DLD1 (cell line): ENCODE data around the gene NIPA2.

ENCODE experiments used
- in situ Hi-C: cut with HindIII; loops from 2 replicates; pipeline ENCODE4 v1.10.0; 2017; ENCODE audit warnings: low sequenced_read_pairs

NIPA2 gene

DNA sequence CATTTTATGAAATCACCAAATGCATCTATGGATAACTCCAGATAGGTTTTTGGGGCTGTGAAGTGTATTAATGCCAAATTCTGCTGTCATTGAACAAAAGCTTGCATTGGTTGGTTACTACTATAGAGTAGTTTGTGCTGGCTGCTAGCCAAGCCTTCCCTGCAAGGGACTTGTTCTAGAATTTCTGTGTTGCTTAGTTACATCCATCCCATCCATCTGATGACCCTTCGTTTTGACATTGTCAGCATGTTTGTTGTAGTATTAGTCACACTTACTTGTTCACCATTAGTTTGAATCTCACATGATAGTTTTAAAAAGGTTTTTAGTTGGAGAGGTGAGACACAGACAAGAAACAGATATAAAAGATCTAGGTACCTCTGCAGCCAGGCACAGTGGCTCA lies 7.0 kb upstream of the NIPA2 start:
- in situ Hi-C loops, result no loop called here

DNA sequence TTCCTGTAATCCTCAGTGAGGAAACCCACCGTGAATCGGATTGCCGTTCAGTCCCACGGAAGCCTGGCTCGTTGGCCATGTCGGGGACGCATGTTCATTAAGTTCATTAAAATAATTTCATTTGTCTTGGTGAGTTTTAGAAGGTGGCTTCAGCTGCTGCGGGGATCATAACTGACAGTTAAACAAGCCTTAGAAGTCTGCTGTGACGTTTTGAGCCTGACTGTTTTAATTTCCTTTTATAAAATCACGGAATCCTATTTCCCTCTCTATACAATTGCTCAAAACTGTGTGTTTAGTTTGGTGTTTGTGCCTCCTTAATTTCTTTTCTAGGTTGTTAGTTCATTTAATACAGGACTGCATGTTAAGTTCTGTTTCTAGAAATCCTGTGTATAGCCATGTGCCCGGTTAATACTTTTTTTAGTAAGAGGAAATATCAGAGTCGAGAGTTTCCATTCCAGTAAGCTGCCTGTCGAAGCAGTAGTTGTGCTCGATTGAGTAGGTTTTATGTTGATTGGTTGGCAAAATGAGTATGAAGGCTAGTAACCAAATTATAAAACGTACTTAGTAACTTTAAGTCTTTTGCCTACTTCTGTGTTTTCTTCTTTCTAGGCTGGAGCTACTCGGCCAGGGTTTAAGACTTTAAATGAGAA lies 705 bp downstream of the NIPA2 start:
- in situ Hi-C loops, result no loop called here

DNA sequence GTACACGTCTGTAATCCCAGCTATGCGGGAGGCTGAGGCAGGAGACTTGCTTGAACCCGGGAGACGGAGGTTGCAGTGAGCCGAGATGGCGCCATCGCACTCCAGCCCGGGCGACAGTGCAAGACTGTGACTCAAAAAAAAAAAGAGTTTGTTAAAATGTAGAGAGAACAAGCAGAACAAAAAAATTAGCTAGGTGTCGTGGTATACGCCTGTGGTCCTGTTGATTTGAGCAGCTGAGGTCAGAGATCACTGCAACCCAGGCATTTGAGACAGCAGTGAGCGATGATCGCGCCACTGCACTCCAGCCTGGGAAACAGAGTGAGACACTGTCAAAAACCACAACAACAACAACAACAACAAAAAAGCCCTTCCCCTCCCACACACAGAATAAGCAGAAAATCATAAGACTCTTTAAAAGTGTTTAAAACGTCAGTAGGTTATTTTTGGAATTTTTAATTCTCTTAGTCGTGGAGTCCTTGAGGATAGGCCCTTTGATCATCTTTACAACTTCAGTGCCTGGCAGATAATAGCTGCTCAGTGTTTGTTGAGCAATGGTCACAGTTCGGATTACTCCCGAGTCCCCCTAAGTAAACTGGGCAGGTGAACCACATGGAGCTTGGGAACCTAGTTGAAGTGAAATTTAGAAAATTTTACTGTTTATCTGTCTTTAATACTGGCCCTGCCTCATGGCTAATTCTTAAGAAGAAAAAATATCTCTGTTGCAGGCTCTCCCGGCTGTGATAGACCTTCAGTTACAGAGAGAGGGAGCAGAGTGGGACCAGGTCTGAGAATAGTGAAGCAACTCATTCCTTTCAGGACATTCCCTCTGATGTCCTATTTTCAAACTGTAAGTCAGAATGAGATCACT lies 6.2 kb downstream of the NIPA2 start:
- in situ Hi-C loops, result no loop called here

DNA sequence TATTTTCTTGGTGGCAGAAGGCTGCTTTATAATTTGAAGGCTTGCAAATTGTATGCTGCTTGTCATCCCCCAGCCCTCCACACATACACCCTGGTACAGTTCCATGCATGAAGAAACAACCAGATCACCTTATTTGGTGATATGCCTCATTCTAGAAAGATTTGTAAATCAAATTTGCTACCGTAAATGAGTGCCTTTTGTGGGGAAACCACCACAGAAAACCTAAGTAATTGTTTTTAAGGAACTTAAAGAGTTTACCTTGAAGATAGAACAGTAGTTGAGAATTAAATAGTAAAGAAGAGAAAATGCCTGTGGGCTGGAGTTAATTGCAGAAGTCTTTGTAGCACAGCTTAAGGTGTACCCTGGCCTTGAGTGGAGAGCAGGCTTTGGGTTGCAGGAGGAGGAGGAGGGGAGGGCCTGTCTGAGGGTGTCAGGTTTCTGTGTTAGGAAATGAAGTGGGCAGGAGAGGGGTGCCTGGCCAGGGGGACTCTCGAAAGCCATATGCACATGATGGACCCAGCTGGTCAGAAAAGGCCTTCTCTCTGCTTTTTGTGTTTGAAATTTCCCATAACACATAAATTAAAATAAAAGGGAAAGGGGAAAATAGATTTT lies 6.9 kb downstream of the NIPA2 start:
- in situ Hi-C loops, result no loop called here

DNA sequence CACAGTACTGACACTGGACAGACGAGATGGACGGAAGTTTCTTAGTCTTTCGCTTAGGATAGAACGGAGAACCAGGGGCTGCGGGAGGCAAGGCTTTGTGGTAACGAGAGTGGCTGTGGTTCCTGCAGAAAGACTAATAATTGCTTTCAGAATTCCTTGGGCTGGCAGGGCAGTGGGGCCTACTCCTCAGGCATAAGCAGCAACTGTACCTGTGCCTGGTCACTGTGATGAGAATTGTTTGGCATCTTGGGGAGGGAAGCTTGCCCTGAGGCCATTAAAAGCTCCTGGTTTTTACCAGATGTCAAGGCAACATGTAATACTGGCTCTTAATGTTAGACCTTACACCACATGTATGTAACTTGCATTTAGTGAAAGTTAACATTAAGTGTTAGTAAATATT lies 7.6 kb downstream of the NIPA2 start:
- in situ Hi-C loops, result no loop called here

DNA sequence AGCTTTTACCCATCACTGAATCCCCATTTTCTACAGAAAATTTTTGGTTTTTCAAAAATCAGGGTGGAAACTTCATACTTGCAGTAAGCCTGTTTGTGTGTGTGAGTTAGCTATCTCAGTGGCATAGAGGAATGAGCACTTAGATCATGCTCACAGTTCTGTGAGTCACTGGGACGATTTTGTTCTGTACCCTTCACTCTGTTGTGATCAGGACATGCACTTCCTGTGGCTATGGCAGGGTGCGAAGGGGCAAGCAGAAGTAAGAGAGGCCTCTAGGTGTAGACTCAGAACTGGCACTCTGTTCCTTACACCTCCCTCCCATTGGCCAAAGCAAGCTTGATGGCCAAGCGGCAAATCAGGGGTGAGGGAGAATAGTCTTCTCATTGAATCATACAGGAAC lies 11.6 kb downstream of the NIPA2 start:
- in situ Hi-C loops, result no loop called here

DNA sequence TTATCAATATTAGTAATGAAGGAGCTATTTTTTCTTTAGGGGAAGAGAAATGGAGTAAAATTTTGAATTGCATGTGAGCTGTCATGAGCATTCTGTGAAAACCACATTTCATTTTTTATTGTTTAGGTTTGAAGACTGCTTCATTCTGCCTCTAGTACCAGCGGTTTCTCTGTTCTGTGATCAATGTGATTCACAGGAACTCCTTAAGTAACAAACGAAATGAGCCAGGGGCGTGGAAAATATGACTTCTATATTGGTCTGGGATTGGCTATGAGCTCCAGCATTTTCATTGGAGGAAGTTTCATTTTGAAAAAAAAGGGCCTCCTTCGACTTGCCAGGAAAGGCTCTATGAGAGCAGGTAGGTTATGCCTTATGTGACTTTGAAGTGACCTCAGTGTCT lies 13.0 kb downstream of the NIPA2 start:
- in situ Hi-C loops, result no loop called here

DNA sequence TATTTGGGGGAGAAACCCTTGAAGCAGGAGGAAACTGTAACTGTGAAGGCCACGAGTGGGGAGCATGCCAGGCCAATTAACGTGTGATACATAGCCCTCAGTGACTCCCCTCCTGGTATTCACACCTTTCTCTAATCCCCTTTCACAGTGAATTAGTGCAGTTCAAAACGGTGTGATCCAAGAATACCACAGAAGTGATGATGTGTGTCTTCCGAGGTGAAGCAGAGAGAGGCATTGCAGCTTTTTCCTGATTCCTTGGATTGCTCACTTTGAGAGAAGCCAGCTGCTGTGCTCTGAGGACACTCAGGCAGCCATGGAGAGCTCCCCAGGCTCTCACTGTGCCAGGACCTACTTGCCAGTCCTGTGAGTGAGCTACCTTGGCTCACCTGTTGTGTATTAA lies 17.3 kb downstream of the NIPA2 start:
- in situ Hi-C loops, result no loop called here

DNA sequence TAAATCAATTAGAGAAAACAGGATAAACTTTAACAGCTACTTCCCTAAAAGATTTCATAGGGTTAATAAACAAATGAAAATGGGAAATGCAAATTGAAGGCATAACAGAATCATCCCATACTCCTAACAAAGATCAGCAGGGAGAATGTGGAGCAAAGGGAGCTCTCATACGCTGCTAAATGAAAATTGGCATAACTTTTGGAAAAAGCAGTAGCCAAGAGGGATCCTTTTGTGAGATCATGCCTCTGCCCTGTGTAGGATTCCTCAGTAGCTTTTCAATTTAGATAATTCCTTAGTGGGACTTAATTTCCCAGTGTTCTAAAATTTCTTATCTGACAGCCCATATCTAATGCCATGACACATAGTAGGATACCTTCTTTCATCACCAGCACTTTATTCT lies 18.2 kb downstream of the NIPA2 start:
- in situ Hi-C loops, result no loop called here

DNA sequence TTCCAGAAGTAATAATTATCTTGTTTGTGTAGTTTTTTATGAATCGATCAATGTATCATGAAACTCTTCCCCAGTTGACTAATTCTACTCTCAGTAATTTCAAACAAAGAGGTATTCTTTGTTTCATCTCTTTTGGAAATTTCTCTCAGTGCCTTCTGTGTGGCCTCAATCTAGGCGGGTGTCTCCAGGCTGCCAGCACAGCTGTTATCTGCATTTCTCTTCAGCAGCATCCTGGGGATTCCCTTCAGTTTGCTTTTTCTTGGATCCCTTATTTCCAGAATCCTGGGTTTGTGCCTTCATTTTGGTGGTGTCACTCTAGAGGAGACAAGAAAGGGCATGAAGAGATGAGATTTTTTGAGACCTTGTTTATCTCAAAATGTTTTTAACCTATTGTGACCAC lies 22.7 kb downstream of the NIPA2 start:
- in situ Hi-C loops, result no loop called here

DNA sequence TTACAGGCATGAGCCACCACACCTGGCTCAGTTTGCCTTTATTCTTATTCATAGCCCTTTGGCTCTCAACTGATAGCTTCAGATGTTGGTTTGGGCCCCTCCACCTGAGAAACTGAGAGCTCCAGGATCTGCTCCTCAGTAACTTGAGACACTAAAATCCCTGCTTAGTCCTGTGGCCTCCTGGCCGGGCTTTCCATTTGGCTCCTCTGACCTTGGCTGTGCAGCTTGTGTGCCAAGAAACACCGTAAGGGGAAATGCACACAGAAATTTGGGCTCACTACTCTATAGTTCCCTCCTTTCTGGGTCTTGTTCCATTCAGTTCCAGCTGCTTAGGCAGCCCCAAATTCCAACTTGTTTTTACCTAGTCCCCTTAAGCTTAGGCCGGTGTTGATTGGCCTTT lies 24.9 kb downstream of the NIPA2 start:
- in situ Hi-C loops, result no loop called here

DNA sequence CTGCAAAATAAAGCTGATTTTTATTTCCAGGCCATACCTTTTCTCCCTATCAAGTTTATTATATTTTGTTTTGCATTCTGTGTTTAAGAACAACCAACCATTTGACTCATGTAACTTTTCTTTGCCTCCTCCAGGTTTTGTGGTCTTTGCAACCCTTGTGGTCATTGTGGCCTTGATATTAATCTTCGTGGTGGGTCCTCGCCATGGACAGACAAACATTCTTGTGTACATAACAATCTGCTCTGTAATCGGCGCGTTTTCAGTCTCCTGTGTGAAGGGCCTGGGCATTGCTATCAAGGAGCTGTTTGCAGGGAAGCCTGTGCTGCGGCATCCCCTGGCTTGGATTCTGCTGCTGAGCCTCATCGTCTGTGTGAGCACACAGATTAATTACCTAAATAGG lies 27.6 kb downstream of the NIPA2 start:
- in situ Hi-C loops, result no loop called here

DNA sequence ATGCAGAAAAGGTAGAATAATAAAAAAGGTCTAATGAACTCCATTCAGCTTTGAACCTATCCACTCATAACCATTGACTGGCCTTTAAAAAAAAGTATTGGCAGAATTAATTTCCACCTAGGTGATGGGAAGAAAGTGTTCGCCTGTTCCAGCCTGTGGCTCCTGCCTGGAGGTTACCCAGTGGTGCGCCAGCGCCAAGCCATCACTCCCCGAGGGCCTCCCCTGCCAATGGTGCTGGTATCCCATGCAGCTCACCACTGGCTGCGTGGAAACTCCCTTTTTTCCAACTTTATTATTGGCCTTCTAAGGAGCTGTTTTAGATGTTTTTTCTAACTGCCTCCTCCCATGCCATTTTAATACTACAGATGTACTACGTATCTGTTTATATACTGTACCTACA lies 29.4 kb downstream of the NIPA2 start:
- in situ Hi-C loops, result no loop called here

DNA sequence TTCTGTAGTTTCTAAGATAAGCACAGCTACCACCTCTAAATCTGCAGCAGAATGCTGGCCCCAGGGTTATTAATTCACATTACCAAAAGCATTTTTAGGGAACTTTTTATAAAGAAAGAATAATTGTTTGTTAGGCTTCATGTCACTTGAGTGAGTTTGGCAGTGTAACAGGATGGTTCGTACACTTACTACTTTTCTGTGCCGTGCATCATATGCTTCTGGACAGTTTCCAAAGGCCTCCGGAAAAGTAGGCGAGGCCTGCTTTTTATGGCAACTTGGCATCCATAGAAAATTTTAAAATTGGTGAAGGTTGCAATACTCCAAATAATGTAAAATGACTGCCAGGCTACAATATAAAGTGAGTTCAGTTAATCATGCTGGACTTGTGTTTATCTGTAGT lies 30.0 kb downstream of the NIPA2 start:
- in situ Hi-C loops, result no loop called here

DNA sequence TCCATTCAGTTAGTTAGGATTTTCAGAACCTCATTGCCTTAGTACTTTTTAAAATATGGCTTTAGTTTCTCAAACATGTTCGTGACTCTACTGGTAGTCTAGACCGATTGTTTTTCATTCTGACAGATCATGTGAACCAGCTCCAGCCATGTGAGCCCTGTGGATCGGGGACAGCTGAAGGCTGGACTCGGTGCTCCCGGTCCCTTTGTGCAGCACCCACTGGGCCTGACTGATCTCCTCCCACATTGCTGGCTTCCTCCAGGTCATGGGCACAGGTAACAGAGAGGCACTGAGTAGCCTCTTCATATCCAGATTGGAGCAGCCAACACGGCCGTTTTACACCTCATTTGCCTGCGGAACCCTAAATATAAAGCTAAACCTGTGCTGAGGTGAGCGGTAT lies 30.5 kb downstream of the NIPA2 start:
- in situ Hi-C loops, result no loop called here

DNA sequence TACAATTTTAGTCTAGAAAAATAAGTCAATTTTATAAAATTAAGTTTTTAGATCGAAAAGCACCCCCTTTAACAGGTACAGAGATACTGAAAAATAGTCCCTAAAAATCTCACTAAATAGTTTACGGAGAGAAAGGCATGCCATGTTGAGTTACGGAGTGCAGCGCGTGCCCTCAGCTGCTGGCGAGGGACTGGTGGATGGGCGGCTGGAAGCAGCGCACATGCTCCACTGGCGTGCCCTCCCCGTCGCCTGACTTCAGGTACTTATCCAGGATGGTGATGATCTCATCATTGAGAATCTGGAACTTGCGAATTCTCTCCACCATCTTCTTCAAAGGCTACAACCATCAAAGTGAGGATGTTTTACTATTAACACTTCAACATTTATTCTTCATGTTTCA lies 31.4 kb downstream of the NIPA2 start:
- in situ Hi-C loops, result no loop called here

DNA sequence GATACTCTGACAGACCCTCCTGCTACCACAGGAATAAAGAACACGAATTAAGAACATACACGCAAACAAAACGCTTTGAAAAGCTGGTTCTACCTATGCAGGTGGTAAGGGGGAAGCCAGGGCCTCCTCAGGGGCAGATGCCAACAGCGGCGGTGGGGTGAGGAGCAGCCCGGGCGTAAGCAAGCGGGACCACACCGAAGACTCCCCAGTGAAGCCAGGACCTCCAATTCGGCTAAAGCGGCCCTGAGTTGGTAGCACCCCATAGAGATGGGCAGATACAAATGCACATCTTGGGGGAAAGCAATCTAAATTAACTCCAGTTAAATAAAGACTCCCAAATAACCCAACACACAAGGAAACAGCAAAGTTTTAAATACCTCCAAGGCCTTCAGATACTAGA lies 32.4 kb downstream of the NIPA2 start:
- in situ Hi-C loops, result no loop called here

DNA sequence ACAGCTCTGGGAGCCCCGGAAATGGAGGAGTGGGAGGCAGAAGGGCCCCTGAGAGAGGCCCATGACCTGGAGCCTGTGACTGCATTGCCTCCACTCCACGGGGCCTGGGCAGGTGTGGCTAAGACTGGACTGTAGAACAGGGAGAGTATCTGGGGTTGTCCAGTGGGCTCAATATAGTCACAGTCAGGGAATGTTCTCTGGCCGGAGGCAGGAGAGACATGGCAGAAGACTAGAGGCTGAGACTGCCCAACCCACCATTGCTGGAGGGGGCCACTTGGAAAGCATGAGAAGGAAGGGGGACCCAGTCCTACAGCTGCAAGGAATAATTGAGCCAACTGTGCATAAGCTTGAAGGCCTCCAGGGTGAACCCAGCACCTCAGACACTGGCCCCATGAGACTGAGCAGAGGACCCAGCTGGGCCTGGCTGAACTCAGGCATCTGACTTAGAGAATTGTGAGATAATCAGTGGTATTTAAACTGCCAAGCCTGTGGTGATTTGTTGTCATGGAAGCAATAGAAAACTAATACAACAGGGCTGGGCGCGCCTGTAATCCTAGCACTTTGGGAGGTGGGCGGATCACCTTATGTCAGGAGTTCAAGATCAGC lies 33.1 kb downstream of the NIPA2 start:
- in situ Hi-C loops, result no loop called here

DNA sequence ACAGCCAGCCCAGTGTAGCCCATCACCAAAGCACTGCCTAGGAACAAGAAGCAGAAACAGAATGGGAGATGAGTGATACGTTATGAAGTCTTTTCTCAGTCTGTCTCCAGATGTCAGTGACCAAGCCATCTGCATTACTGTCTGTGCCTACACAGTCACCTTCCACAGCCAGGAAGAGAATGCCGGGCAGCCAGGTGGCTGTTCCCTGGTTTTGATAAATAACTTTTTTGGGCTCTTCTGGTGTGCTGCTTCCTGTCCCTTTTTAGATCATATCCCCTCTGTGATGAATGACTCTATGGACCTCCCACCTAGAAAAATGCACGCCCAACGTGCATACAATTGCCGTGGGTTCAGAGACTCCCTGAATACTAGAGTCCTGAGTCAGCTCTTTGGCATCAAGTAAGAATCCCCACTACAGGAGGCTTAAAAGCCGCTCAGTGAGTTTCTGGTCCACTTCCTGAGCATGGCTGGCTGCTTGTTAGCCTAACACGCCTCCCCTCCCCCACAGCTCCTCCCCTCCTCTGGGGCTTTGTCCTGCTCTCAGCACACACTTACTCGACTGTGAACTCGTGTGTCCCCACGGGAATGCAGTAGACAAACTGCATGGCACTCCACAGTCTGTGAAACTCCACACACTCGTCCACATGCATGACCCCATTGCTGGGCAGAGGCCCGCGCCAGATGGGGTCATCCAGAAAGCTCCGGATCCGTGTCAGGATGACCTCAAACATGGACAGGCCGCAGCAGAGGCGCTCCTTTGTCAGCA lies 34.7 kb downstream of the NIPA2 start:
- in situ Hi-C loops, result no loop called here

DNA sequence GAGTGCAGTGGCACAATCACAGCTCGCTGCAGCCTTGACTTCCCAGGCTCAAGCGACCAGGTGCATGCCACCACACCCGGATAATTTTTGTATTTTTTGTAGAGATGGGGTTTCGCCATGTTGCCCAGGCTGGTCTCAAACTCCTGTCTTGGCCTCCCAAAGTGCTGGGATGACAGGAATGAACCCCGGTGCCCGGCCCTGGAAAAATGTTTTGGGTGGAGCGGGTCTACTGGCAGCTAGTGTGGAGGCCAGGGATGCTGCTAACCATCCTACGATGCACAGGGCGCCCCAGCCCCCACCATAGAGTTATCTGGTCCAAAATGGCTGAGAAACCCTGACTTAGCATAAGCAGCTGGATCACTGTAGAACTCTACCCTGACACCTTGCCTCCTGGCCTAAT lies 35.4 kb downstream of the NIPA2 start:
- in situ Hi-C loops, result no loop called here

DNA sequence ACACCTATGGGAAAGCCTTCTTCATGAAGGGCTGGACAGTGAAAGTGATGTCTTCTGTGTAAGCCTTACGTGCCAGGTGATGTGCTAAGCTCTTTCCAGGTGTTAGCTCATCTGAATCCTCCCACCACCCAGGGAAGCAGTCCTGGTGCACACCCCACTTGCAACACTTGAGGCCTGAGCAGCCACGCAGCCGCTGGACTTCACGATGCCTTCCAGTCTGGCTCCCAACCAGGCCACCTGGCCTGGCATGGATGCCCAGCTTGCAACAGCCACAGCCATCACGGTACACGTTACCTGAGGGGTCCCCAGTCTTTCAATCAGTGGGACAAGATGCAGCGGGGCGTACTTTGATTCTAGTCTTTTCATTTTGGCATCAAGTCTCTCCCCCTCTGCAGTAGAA lies 35.8 kb downstream of the NIPA2 start:
- in situ Hi-C loops, result no loop called here
